Measurements from ENCODE around the gene RASAL3.

DNA sequence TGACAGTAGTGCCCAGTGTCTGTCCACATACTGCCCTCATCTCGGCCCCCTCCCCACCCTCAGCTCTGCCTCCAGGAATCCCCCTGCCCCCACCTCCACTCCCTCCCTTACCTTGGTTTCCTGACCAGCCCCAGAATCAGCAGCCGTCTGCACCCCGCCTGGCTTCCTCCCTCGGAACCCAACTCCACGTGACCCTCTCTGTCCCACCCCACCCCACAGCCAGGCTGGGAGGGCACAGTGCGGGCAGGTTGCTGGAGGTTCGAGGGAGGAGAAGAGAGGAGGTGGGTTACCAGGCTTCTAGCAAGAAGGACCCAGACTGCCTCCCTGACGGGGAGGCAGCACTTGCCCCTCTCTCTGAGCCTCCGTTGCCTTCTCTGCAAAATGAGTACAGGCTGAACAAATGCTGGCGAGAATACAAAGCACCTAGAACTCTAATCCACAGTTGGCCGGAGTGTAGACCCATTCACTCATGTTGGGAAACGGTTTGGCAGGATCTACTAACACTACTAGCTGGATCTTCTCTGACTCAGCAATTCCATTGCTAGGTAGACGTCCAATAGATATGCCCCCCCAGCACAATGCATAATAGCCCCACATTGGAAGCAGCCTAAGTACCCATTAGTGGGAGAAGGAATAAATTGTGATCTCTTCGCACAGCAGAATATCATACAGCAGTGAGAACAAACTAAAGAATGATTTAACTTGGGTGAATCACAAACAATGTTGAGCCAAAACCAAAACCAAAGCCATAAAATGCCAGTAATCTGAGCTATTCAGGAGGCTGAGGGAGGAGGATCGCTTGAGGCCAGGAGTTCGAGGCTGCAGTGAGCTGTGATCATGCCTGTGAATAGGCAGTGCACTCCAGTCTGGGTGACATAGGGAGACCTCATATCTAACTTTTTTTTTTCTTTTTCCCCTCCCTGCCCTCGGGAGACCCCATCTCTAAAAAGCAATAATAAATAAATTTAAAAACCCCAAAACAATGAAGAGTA is at the start of gene RASAL3:
- TF ChIP-seq, protein P1, sequence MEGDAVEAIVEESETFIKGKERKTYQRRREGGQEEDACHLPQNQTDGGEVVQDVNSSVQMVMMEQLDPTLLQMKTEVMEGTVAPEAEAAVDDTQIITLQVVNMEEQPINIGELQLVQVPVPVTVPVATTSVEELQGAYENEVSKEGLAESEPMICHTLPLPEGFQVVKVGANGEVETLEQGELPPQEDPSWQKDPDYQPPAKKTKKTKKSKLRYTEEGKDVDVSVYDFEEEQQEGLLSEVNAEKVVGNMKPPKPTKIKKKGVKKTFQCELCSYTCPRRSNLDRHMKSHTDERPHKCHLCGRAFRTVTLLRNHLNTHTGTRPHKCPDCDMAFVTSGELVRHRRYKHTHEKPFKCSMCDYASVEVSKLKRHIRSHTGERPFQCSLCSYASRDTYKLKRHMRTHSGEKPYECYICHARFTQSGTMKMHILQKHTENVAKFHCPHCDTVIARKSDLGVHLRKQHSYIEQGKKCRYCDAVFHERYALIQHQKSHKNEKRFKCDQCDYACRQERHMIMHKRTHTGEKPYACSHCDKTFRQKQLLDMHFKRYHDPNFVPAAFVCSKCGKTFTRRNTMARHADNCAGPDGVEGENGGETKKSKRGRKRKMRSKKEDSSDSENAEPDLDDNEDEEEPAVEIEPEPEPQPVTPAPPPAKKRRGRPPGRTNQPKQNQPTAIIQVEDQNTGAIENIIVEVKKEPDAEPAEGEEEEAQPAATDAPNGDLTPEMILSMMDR (IDR thresholded peaks at IDR 0.05): no peak
- no peak for TF ChIP-seq POLR2A (IDR thresholded peaks at IDR 0.05)
